ENCODE data around the gene SPDYE18.
"Not testable (repeated sequence)": the region's sequence is repeated elsewhere in the genome, so short reads cannot be mapped to it uniquely, and the experiment has no call there.

DNA sequence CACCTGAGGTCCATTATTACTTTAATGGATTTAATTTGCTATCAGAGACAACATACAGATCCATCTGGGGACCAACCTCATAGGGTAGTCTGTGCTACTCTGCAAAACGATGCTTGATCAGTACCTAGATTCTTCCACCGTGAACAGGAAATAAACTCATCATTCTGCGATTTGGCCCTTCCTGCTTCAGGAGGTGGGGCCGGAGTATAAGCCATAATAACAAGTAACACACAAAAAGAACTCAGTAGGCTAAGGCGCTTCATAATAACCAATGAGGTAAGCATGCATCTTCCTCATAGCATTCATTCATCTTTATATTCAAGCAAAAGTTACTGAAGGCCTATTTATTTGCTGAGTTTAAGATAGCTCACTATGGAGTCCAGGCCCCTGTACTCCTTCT is 17.3 kb upstream of the SPDYE18 start:
- not testable (repeated sequence) for TF ChIP-seq RORA (CRISPR knock-in tag; IDR thresholded peaks at IDR 0.05); SUZ12 (IDR thresholded peaks at IDR 0.05; ENCODE audit: low read depth, low read length); SALL2 (CRISPR knock-in tag; IDR thresholded peaks at IDR 0.05); CTCF (CRISPR knock-in tag; IDR thresholded peaks at IDR 0.05); CREB1 (IDR thresholded peaks at IDR 0.05); CREB1 (CRISPR knock-in tag; IDR thresholded peaks at IDR 0.05); JUN (CRISPR knock-in tag; IDR thresholded peaks at IDR 0.05); USF2 (IDR thresholded peaks at IDR 0.05; ENCODE audit: low read depth, low read length); USF2 (CRISPR knock-in tag; IDR thresholded peaks at IDR 0.05; ENCODE audit: borderline replicate concordance); ZFP36 (IDR thresholded peaks at IDR 0.05; ENCODE audit: borderline replicate concordance, low read depth, low read length, partially characterized antibody); MIER3 (CRISPR knock-in tag; IDR thresholded peaks at IDR 0.05; ENCODE audit: borderline replicate concordance)
- TF ChIP-seq, protein P1, sequence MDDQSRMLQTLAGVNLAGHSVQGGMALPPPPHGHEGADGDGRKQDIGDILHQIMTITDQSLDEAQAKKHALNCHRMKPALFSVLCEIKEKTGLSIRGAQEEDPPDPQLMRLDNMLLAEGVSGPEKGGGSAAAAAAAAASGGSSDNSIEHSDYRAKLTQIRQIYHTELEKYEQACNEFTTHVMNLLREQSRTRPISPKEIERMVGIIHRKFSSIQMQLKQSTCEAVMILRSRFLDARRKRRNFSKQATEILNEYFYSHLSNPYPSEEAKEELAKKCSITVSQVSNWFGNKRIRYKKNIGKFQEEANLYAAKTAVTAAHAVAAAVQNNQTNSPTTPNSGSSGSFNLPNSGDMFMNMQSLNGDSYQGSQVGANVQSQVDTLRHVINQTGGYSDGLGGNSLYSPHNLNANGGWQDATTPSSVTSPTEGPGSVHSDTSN (CRISPR knock-in tag; IDR thresholded peaks at IDR 0.05; ENCODE audit: borderline replicate concordance) = not testable (repeated sequence)

Data from HepG2 (cell line).